ENCODE results near the gene TMOD3.

GRCh38 chr15:51874751-51875644, 45.5 kb downstream of the TMOD3 start:
- TF ChIP-seq CTCF (IDR thresholded peaks at IDR 0.05): no peak
- no peak for TF ChIP-seq POLR2A (IDR thresholded peaks at IDR 0.05)
